M059J (cell line): ENCODE data around the gene CCR8. TPM values are rescaled to one million over a fixed set of nuclear protein-coding genes. Genes with fewer than 3 reads are reported as not detected.
"Not testable (repeated sequence)": the region's sequence is repeated elsewhere in the genome, so short reads cannot be mapped to it uniquely, and the experiment has no call there.

ENCODE experiments used
- DNase-seq: peaks from one replicate; pipeline ENCODE4 v3.0.0-alpha.2; 2012; ENCODE audit warnings: low read depth
- total RNA-seq: library from RNA; depleted of rRNA; stranded (reverse); fragments of >200 nt; shearing (Covaris generic); gene quantifications from 2 replicates; pipeline ENCODE4 v1.2.3, GENCODE V29; 2014; rRNA removed

The CCR8 gene
- total RNA-seq, 1 experiment from 2014 or later, result not detected

GRCh38 chr3:39349080-39349479 is 19.6 kb downstream of the CCR8 start:
- no peak for DNase-seq

GRCh38 chr3:39350714-39351113 is 21.2 kb downstream of the CCR8 start:
- DNase-seq, result no peak

GRCh38 chr3:39351134-39351533 is 21.6 kb downstream of the CCR8 start:
- DNase-seq, result not testable (repeated sequence)

- not testable (repeated sequence) for DNase-seq
Measured at GRCh38 chr3:39353168-39353927, 23.8 kb downstream of the CCR8 start.

GRCh38 chr3:39358333-39358732 is 28.8 kb downstream of the CCR8 start:
- DNase-seq, result no peak

- DNase-seq, result no peak
Measured at GRCh38 chr3:39361252-39361927, 31.9 kb downstream of the CCR8 start.

GRCh38 chr3:39362192-39362591 is 32.7 kb downstream of the CCR8 start:
- no peak for DNase-seq

- no peak for DNase-seq
Measured at GRCh38 chr3:39362812-39363211, 33.3 kb downstream of the CCR8 start.

GRCh38 chr3:39370450-39370849 is 40.9 kb downstream of the CCR8 start:
- not testable (repeated sequence) for DNase-seq

- no peak for DNase-seq
Measured at GRCh38 chr3:39372833-39373232, 43.3 kb downstream of the CCR8 start.

GRCh38 chr3:39376959-39377634 is 47.6 kb downstream of the CCR8 start:
- DNase-seq, result no peak

- DNase-seq, result peak; percentile 27
Measured at GRCh38 chr3:39378088-39378487, 48.6 kb downstream of the CCR8 start.

- no peak for DNase-seq
Measured at GRCh38 chr3:39378957-39379777, 49.7 kb downstream of the CCR8 start.

GRCh38 chr3:39379778-39380155 is 50.3 kb downstream of the CCR8 start:
- DNase-seq, result no peak

- DNase-seq, result peak; percentile 2
Measured at GRCh38 chr3:39381432-39381831, 51.9 kb downstream of the CCR8 start.

Other genes starting within 250 kb of the CCR8 start
- 18.7 and 34.8 TPM in 2 replicates for gene GORASP1, start 222.1 kb upstream of the CCR8 start, total RNA-seq
- 0.10 and 1.4 TPM in 2 replicates for gene TTC21A, start 222.0 kb upstream of the CCR8 start, total RNA-seq
- 6.0 and 12.6 TPM in 2 replicates for gene CSRNP1, start 176.1 kb upstream of the CCR8 start, total RNA-seq
- 0.12 and 0.59 TPM in 2 replicates for gene XIRP1, start 137.1 kb upstream of the CCR8 start, total RNA-seq
- gene CX3CR1, start 49.7 kb upstream of the CCR8 start, total RNA-seq, result 0.02 TPM in 1 of 2 replicates, not detected in the other
- 20.6 and 26.4 TPM in 2 replicates for gene SLC25A38, start 53.7 kb downstream of the CCR8 start, total RNA-seq
- gene RPSA, start 77.0 kb downstream of the CCR8 start, total RNA-seq, result 933 and 1,152 TPM in 2 replicates
- gene MOBP, start 138.0 kb downstream of the CCR8 start, total RNA-seq, result not detected in 2 replicates